ENCODE results near the gene GLO1.
A peak's percentile ranks its signal among the peaks of the same experiment; 100 is the strongest.
"Not testable (repeated sequence)": the region's sequence is repeated elsewhere in the genome, so short reads cannot be mapped to it uniquely, and the experiment has no call there.

GLO1 gene

DNA sequence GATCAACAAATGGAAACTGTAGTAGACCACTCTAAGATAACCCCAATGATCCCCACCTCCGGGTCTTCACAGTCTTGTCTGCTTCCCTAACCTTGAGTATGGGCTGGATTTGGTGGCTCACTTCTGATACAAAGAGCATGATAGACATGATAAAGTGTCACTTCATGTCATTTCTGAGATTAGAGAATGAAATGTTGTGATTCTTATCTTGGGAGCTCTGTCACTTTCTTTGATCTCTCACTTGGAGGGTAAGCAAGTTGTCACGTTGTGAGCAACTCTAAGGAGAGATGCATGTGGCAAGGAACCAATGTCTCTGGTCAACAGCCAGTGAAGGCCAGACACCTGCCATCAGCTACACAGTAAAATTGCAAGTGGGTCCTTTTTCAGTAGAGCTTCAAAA is 3.0 kb upstream of the GLO1 start:
- no peak for DNase-seq (ENCODE audit: low spot score)

DNA sequence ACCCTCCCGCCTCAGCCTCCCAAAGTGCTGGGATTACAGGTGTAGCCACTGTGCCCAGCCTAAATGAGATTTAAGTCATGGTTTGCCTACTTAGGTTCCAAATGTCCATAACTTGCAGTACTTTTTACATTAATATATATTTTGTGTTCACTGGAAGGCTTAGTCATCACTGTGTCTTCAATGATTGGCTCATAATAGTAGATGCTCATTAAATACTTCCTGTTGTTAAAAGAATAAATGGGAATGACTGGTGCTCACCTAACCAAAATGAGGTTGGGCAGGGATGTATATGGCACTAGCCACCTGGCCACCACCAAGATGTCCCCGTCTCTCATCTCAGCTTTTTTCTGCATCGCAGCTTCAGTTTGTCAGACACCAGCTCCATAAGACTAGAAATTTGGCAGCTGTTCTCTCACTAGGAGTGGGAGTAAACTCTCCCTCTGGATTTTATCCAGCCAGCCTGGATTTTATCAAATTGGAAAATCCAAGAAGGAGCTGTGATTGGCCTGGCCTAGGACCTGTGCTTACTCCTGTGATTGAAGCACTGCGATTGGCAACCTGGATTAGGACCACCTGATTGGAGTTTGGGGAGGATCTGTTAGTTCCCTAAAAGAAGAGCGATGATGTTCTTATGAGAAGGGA is 1.1 kb upstream of the GLO1 start:
- DNase-seq (ENCODE audit: low spot score) = no peak

- DNase-seq (ENCODE audit: low spot score) = no peak
Observed at GRCh38 chr6:38701551-38701950, 1.4 kb downstream of the GLO1 start.

DNA sequence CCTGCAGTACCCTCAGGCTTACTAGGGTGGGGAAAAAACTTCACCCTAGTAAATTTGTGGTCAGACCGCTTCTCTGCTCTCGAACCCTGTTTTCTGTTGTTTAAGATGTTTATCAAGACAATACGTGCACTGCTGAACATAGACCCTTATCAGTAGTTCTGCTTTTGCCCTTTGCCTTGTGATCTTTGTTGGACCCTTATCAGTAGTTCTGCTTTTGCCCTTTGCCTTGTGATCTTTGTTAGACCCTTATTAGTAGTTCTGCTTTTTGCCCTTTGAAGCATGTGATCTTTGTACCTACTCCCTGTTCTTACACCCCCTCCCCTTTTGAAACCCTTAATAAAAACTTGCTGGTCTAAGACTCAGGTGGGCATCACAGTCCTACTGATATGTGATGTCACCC is 3.2 kb downstream of the GLO1 start:
- DNase-seq (ENCODE audit: low spot score) = not testable (repeated sequence)

DNA sequence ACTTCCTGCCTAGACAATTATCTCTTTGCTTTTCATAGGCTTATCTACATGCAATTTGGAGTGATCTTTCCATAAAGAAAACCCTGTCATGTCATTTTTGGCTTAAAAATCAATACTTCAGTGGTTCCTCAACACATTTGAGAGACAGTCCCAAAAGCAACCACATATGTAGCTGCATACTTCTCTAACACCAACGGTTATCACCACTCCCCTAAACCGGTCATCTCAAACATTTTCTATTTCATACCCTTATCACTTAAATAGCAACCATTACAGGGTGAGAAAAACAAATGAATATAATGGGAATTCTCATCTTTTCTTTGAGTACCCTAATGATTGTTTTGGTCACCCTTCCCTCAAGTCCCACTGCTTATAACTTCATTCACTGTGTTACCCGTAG is 5.1 kb downstream of the GLO1 start:
- no peak for DNase-seq (ENCODE audit: low spot score)

DNA sequence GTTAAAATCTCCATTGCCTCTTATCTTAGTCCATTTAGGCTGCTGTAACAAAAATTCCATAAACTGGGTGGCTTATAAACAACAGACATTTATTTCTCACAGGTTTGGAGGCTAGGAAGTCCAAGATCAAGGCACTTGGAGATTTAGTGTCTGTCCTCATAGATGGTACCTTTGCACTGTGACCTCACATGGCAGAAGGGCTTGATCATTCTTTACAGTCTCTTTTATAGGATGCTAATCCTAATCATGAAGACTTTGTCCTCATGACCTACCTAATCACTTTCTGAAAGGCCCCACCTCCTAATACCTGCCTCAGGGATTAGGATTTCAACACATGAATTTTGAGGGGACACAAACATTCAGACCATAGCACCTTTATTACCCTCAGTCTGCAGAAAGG is 6.6 kb downstream of the GLO1 start:
- no peak for DNase-seq (ENCODE audit: low spot score)

DNA sequence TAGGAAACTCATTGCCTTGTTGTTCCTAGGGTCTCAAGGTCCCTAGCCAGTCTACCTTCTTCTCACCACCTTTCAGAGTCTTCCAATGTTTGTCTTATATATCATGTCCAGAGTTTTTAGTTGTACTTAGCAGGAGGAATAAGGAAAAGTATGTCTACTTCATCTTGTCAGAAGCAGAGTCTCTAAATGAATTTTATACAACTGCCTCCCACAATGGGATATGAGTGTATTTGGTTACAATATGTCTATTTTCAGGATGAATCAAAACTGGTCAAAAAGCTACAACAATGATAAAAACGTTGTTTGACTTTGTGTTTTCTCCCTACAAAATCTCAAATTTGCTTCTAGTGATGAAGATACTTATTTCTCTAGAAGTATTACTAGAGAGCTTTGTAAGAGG is 7.0 kb downstream of the GLO1 start:
- no peak for DNase-seq (ENCODE audit: low spot score)

DNA sequence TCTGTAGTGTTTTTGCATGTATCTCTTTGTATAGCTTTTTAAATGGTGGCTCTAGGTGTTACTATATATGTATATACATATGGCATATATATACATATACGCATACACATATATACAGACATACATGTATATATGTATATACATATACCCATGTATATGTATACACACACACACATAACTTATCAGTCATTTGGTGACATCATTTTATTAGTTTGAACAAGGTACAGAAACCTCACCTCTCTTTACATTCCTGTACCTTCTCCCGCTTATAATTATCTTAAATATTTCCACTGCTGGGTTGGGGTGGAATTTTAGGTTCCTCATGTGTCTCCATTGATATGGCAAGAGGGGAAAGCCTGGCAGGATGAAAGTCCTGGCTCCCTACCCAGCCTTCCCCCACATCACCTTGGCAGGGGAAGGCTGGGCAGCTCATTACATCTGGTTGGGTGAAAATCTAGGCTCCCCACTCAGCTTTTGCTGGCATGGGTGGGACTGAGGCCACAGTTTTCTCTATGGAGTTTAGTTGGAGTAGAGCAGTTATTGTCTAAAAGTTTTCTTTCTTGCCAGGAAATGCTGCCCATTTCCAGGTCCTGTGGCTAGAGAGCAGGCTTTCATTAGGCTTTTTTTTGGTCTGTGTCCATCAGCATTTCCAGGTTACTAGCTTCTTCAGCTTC is 7.6 kb downstream of the GLO1 start:
- DNase-seq (ENCODE audit: low spot score) = no peak

- peak; percentile 40 for DNase-seq (ENCODE audit: low spot score)
Observed at GRCh38 chr6:38688579-38689087, 14.3 kb downstream of the GLO1 start.

DNA sequence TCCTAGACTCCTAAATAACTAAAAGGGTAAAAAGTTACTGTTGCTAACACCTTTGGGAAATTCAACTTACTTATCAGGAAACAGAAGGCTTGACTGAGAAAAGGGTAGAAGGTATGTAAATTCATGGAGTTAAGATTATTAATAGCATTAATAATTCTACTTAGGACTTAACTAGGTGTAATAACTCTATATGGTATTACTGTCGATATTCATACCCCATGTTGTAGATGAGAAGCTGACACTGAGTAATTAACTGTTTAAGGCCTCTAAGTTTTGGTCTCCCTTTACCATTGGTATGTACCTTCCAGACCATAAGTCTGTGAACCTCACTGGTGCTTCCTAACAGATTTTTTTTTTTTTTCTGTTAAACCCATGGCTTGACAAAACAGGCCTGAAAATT is 15.4 kb downstream of the GLO1 start:
- DNase-seq (ENCODE audit: low spot score) = no peak

DNA sequence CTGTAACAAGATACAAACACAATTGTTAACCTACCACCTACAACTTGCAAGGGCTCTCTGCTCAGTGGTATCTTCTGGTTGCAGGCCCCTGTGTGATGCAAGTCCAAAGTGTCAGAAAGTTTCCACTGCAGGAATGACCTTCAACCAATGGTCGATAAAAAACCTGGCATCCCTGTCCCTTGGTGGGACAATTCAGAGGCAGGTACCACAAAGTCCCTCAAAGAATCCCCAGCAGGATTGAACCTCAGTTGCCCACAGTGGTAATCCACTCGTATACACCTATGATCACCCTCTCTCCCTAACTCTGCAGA is 15.9 kb downstream of the GLO1 start:
- no peak for DNase-seq (ENCODE audit: low spot score)

DNA sequence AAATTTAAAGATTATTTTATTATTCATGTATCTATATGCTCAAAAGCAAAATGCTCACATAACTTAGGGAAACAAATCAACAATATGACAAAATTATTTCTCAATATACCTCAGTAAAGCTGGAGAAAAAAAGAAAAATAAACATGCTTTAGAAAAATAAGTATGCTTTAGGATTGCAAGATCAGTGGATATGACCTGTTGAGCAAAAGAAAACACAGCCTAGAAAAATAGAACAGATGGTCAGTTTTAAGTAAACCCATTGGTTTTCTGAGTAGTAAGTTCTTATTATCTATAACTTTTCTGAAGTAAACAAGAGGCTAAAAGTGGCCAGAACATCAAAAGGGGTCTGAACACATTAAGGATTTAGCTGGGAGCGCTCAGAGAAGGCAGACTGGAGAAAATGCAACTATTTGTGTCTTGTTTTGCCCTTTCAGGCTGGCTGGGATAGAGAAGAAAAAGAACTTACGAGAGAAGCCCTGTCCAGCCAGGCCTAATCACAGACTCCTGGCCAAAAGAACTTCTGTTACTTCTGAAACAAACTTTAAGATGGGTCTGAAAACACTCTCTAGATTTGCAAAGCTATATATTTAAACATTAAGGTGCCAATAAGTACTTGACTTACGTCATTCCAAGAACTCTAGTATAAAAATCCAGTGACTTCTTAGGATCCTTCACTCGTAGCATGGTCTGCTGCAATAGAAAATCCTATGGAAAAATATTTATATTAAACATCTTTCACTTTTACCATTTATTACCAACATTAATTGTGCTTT is 16.5 kb downstream of the GLO1 start:
- no peak for DNase-seq (ENCODE audit: low spot score)

- no peak for DNase-seq (ENCODE audit: low spot score)
Observed at GRCh38 chr6:38684904-38685303, 18.0 kb downstream of the GLO1 start.

GRCh38 chr6:38684237-38684636 is 18.7 kb downstream of the GLO1 start:
- DNase-seq (ENCODE audit: low spot score) = no peak

- DNase-seq (ENCODE audit: low spot score) = no peak
Observed at GRCh38 chr6:38681850-38682249, 21.1 kb downstream of the GLO1 start.

- no peak for DNase-seq (ENCODE audit: low spot score)
Observed at GRCh38 chr6:38679668-38680067, 23.3 kb downstream of the GLO1 start.

- DNase-seq (ENCODE audit: low spot score) = no peak
Observed at GRCh38 chr6:38678178-38678760, 24.7 kb downstream of the GLO1 start.

- no peak for DNase-seq (ENCODE audit: low spot score)
Observed at GRCh38 chr6:38676974-38677544, 25.9 kb downstream of the GLO1 start.

DNA sequence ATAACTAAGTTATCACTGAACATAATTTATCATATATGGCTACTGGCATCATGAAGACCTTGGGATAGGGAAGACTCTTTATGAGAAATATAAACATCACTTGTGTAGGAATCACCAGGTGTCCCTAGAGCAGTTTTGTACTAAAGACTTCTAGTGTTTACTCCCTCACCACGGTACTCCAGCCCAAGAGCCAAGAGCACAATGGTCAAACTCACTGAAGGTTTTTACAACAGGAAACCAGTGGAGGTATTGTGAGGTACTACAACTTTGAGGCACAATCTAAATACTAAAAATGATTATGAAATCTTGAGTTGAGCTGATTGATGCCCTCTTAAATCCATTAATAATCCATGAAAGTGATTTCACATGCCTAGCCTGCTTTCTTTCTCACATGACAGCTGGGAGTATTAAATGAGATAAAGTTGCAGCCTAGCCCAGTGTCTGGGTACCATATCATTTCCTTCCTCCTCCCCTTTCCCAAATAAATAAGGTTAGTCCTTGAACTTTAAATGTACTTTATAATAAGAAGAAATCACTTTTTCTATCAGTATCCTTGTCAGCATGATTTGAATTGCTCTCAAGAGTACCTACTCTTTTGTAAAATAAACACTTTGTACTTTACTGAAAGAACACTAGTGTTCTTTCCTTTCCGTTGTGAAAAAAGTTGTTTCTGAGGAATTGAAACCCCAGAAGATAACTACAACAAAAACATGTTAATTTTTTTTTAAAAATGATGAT is 26.5 kb downstream of the GLO1 start:
- no peak for DNase-seq (ENCODE audit: low spot score)

GRCh38 chr6:38673397-38674165 is 29.4 kb downstream of the GLO1 start:
- DNase-seq (ENCODE audit: low spot score) = no peak

- peak; percentile 68 for DNase-seq (ENCODE audit: low spot score)
Observed at GRCh38 chr6:38671885-38672467, 31.0 kb downstream of the GLO1 start.

Data from germinal center (tissue), 1 donor.